Muscle layer of colon (tissue), 2 donors: ENCODE data around the gene HMGCS1.

ENCODE experiments used
- H3K27ac ChIP-seq: one replicate; pipeline ENCODE4 v1.7.0; 2013; ENCODE audit warnings: low read depth, mild to moderate bottlenecking, low read length, moderate library complexity
- H3K27me3 ChIP-seq, 2 donors: one replicate each; pipeline ENCODE4 v1.7.0; 2013; ENCODE audit warnings: low read length in 2 of 2, mild to moderate bottlenecking in 2 of 2; ENCODE audit not compliant: insufficient read depth in 2 of 2, control insufficient read depth in 1 of 2
- H3K36me3 ChIP-seq: one replicate; pipeline ENCODE4 v1.7.0; 2013; ENCODE audit warnings: mild to moderate bottlenecking, low read length; ENCODE audit not compliant: insufficient read depth
- H3K4me1 ChIP-seq: one replicate; pipeline ENCODE4 v1.7.0; 2013; ENCODE audit warnings: mild to moderate bottlenecking, low read length; ENCODE audit not compliant: insufficient read depth
- H3K4me3 ChIP-seq, 2 donors: one replicate each; pipeline ENCODE4 v1.7.0; 2013; ENCODE audit warnings: low read length in 2 of 2, low read depth in 1 of 2, mild to moderate bottlenecking in 1 of 2, moderate library complexity in 1 of 2
- H3K9ac ChIP-seq: one replicate; pipeline ENCODE4 v1.7.0; 2013; ENCODE audit warnings: low read length
- H3K9me3 ChIP-seq: one replicate; pipeline ENCODE4 v1.7.0; 2013; ENCODE audit warnings: mild to moderate bottlenecking, low read length
- donor health status: abdominal sarcoma.
- donor health status: Adenocarcinoma of cecum.

HMGCS1 gene

GRCh38 chr5:43295202-43295601, 18.0 kb downstream of the HMGCS1 start:
- Histone ChIP-seq H3K9ac (no peak overlapping the region), H3K9me3 (no peaks in the 10 kb centered on the region), H3K4me1 (no peaks in the 10 kb centered on the region), H3K27ac (no peak overlapping the region), H3K4me3 (no peak overlapping the region), H3K36me3 (peaks cover 63% of the 10 kb centered on the region), H3K27me3 (no peaks in the 10 kb centered on the region)

GRCh38 chr5:43294226-43294625, 19.0 kb downstream of the HMGCS1 start:
- H3K9me3 ChIP-seq, result no peaks in the 10 kb centered on the region
- peaks cover 63% of the 10 kb centered on the region for H3K36me3 ChIP-seq
- H3K4me3 ChIP-seq, result no peak overlapping the region
- no peaks in the 10 kb centered on the region for H3K4me1 ChIP-seq
- H3K27me3 ChIP-seq, result no peaks in the 10 kb centered on the region
- H3K27ac ChIP-seq, result no peak overlapping the region
- no peak overlapping the region for H3K9ac ChIP-seq

- H3K27me3 ChIP-seq, result no peaks in the 10 kb centered on the region
- peaks cover 42% of the 10 kb centered on the region for H3K36me3 ChIP-seq
- H3K9ac ChIP-seq, result no peak overlapping the region
- H3K27ac ChIP-seq, result no peak overlapping the region
- H3K9me3 ChIP-seq, result no peaks in the 10 kb centered on the region
- no peak overlapping the region for H3K4me3 ChIP-seq
- H3K4me1 ChIP-seq, result no peaks in the 10 kb centered on the region
These were observed 22.5 kb downstream of the HMGCS1 start for GRCh38 chr5:43290726-43291125.

- Histone ChIP-seq H3K4me3 (no peak overlapping the region), H3K4me1 (no peaks in the 10 kb centered on the region), H3K9ac (no peak overlapping the region), H3K36me3 (peaks cover 23% of the 10 kb centered on the region), H3K27ac (no peak overlapping the region), H3K9me3 (no peaks in the 10 kb centered on the region), H3K27me3 (no peaks in the 10 kb centered on the region)
These were observed 24.9 kb downstream of the HMGCS1 start for GRCh38 chr5:43288269-43288831.

- Histone ChIP-seq H3K9ac (no peak overlapping the region), H3K4me1 (no peaks in the 10 kb centered on the region), H3K36me3 (peaks cover 15% of the 10 kb centered on the region), H3K9me3 (no peaks in the 10 kb centered on the region), H3K4me3 (no peak overlapping the region), H3K27me3 (no peaks in the 10 kb centered on the region), H3K27ac (no peak overlapping the region)
These were observed 25.7 kb downstream of the HMGCS1 start for GRCh38 chr5:43287493-43287892.

GRCh38 chr5:43286623-43287022, 26.6 kb downstream of the HMGCS1 start:
- Histone ChIP-seq H3K4me3 (no peak overlapping the region), H3K27me3 (no peaks in the 10 kb centered on the region), H3K9me3 (no peaks in the 10 kb centered on the region), H3K9ac (no peak overlapping the region), H3K36me3 (peaks cover 12% of the 10 kb centered on the region), H3K27ac (no peak overlapping the region), H3K4me1 (no peaks in the 10 kb centered on the region)

- Histone ChIP-seq H3K36me3 (no peaks in the 10 kb centered on the region), H3K27ac (no peak overlapping the region), H3K27me3 (no peaks in the 10 kb centered on the region), H3K9me3 (no peaks in the 10 kb centered on the region), H3K9ac (no peak overlapping the region), H3K4me3 (no peak overlapping the region), H3K4me1 (no peaks in the 10 kb centered on the region)
These were observed 31.2 kb downstream of the HMGCS1 start for GRCh38 chr5:43281840-43282658.

GRCh38 chr5:43279548-43280274, 33.5 kb downstream of the HMGCS1 start:
- Histone ChIP-seq H3K27me3 (no peaks in the 10 kb centered on the region), H3K4me3 (no peak overlapping the region), H3K9me3 (no peaks in the 10 kb centered on the region), H3K4me1 (no peaks in the 10 kb centered on the region), H3K9ac (no peak overlapping the region), H3K36me3 (no peaks in the 10 kb centered on the region), H3K27ac (no peak overlapping the region)

GRCh38 chr5:43275391-43275790, 37.8 kb downstream of the HMGCS1 start:
- Histone ChIP-seq H3K36me3 (no peaks in the 10 kb centered on the region), H3K9me3 (no peaks in the 10 kb centered on the region)

GRCh38 chr5:43274435-43275114, 38.6 kb downstream of the HMGCS1 start:
- Histone ChIP-seq H3K9me3 (no peaks in the 10 kb centered on the region), H3K4me1 (no peaks in the 10 kb centered on the region), H3K27ac (no peak overlapping the region), H3K27me3 (no peaks in the 10 kb centered on the region), H3K4me3 (no peak overlapping the region), H3K36me3 (no peaks in the 10 kb centered on the region), H3K9ac (no peak overlapping the region)

More at GRCh38 chr5:43275391-43275790, 37.8 kb downstream of the HMGCS1 start:
- Histone ChIP-seq H3K9ac (no peak overlapping the region), H3K27me3 (no peaks in the 10 kb centered on the region), H3K4me1 (no peaks in the 10 kb centered on the region), H3K27ac (no peak overlapping the region), H3K4me3 (no peak overlapping the region)

- no peak overlapping the region for H3K4me3 ChIP-seq
- no peaks in the 10 kb centered on the region for H3K27me3 ChIP-seq
- H3K9ac ChIP-seq, result no peak overlapping the region
- H3K27ac ChIP-seq, result no peak overlapping the region
- H3K36me3 ChIP-seq, result no peaks in the 10 kb centered on the region
- H3K4me1 ChIP-seq, result no peaks in the 10 kb centered on the region
- no peaks in the 10 kb centered on the region for H3K9me3 ChIP-seq
These were observed 39.7 kb downstream of the HMGCS1 start for GRCh38 chr5:43273552-43273951.
